Brain microvascular endothelial cell (primary cell): ENCODE measurements around the gene LZTFL1.

ENCODE experiments used
- DNase-seq: peaks from one replicate; pipeline ENCODE4 v3.0.0-alpha.2; 2020
- H3K27ac ChIP-seq: fragments of 250-450 bp; sonication (Bioruptor Pico); 2 replicates; pipeline ENCODE4 v1.5.1; 2020; ENCODE audit warnings: mild to moderate bottlenecking, moderate library complexity
- H3K27me3 ChIP-seq: fragments of 250-450 bp; sonication (Bioruptor Pico); replicated peaks from 2 replicates; pipeline ENCODE4 v1.5.1; 2020; ENCODE audit warnings: mild to moderate bottlenecking
- H3K36me3 ChIP-seq: fragments of 250-450 bp; sonication (Bioruptor Pico); replicated peaks from 2 replicates; pipeline ENCODE4 v1.5.1; 2020; ENCODE audit warnings: mild to moderate bottlenecking
- H3K4me3 ChIP-seq: 2 replicates; pipeline ENCODE4 v1.5.1; 2011; ENCODE audit warnings: low read depth, mild to moderate bottlenecking, control low read depth, low read length, moderate library complexity
- in situ Hi-C: cut with HindIII; loops from 2 replicates; pipeline ENCODE4 v1.10.0; 2017; ENCODE audit warnings: low sequenced_read_pairs, low pct_ligation_motif_present
- TF ChIP-seq, protein P1 (sequence below): IDR thresholded peaks from 2 replicates; pipeline ENCODE4 v1.5.1; 2011; ENCODE audit warnings: low read depth, mild to moderate bottlenecking, moderate library complexity, low read length, control low read depth, inconsistent platforms; ENCODE audit errors: missing control alignments

LZTFL1 gene

DNA sequence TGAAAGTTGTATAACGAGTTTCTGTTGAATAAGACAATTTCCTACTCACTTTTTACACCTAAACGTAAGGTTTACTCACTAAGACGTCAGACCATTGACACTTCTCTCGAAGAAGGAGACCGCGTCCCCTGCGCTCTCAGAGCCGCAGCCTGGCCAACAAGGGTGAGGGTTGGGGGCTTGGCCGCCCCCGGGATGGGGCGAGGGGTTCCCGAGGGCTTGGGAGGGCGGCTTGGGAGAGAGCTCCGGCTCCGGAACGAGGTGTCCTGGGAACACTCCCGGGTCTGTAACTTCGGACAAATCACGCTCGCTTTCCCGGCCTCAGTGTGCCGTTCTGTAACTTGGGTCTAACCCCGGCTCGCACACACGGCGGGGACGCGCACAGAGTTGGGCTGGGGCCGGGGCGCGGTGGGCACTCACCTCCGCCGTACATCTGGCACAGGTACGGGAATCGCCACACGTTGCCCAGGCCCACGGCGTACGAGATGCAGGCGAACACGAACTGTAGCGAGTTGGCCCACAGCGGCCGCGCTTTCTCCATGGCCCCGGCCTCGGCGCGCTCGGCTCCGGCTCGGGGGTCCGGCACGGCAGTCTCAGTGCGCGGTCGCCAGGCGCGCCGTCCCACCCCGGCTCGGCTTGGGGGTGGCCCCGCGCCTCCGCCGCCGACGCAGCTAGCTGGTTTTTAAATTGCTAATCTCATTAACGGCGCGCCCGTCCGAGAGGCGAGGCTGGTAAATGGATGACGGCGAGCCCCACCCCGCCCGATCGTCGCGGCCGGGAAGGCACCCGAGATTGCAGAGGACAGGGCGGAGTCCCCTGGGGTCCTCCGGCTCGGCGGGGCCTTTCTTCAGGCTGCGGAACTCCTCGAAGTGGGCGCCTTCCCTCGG, 45.8 kb downstream of the LZTFL1 start, which contains the start of gene SLC6A20:
Gene SLC6A20, minus strand, starts transcription at position 655 of the 884 bp plus-strand sequence. Its CDS starts 117 bp downstream, at position 538.
- no peak for DNase-seq
- TF ChIP-seq, protein P1, sequence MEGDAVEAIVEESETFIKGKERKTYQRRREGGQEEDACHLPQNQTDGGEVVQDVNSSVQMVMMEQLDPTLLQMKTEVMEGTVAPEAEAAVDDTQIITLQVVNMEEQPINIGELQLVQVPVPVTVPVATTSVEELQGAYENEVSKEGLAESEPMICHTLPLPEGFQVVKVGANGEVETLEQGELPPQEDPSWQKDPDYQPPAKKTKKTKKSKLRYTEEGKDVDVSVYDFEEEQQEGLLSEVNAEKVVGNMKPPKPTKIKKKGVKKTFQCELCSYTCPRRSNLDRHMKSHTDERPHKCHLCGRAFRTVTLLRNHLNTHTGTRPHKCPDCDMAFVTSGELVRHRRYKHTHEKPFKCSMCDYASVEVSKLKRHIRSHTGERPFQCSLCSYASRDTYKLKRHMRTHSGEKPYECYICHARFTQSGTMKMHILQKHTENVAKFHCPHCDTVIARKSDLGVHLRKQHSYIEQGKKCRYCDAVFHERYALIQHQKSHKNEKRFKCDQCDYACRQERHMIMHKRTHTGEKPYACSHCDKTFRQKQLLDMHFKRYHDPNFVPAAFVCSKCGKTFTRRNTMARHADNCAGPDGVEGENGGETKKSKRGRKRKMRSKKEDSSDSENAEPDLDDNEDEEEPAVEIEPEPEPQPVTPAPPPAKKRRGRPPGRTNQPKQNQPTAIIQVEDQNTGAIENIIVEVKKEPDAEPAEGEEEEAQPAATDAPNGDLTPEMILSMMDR: no peak

DNA sequence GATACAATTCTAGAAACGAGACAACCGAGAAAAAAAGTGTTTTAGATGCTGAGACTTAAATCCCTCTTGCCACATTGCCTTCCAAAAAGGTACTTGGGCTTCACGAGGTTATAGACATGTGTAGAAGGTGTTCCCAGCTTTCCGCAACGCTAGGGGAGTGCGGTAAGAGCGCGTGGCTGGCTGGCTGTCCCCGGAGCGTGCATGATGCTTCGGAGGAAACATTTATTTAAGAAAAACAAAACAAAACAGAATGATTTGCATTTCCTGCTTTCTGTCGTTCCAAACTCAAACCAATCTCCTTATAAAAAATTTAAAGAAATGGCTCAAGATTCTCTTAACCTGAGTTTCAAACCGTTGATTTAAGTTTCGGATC, 46.4 kb downstream of the LZTFL1 start:
- H3K36me3 ChIP-seq: no peaks in the 10 kb centered on the region
- no peak for DNase-seq
- H3K27me3 ChIP-seq: peaks cover 50% of the 10 kb centered on the region
- no peak overlapping the region for H3K27ac ChIP-seq
- in situ Hi-C loops: no loop called here
- no peak overlapping the region for H3K4me3 ChIP-seq
- TF ChIP-seq, protein P1: no peak

More for the DNA sequence above, 45.8 kb downstream of the LZTFL1 start, which contains the start of gene SLC6A20:
- no peak within 1 kb of the TSS for H3K27ac ChIP-seq
- in situ Hi-C loops: no loop called here
- H3K4me3 ChIP-seq: peak within 1 kb of the TSS; percentile 35
- peaks cover 50% of the 10 kb centered on the region for H3K27me3 ChIP-seq
- no peaks in the 10 kb centered on the region for H3K36me3 ChIP-seq

DNA sequence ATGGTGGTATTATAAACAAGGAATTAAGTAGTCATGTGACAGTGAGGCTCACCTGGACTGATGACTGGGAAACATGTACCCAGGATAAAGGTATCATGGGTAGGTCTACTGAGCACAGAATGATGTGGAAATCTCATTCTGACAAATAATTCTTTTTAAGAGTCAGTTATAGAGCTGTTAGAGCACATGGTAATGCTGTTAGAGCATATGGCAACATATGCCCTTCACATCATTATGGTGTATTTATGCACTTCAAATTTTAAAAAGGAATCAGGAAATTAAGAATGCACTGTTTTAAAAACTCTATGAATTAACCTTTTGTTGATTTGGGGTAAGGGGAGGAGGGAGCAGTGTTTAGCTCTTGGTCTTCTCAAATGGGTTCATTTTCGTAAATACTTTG, 47.3 kb downstream of the LZTFL1 start:
- no peak overlapping the region for H3K4me3 ChIP-seq
- peaks cover 50% of the 10 kb centered on the region for H3K27me3 ChIP-seq
- no peak overlapping the region for H3K27ac ChIP-seq
- in situ Hi-C loops: no loop called here
- no peaks in the 10 kb centered on the region for H3K36me3 ChIP-seq
- no peak for DNase-seq
- TF ChIP-seq, protein P1: no peak

DNA sequence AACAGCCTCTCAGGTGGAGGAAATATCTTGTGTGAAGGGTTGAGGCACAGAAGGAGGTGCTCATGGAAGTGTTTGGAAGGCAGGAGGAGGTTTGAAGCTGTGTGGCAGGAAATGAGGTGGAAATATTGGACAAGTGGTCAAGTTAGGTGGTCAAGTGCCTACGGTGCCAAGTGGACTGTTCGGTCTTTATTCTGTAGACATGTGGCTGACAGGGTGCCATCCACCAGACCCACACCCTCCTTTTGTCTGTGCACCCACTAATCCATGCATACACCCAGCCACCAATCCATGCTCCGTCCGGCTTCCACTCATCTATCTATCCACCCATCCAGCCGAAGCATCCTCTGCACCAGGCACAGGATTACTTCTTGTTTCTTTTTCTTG, 47.8 kb downstream of the LZTFL1 start:
- in situ Hi-C loops: no loop called here
- Histone ChIP-seq H3K4me3 (no peak overlapping the region), H3K36me3 (no peaks in the 10 kb centered on the region), H3K27me3 (peaks cover 50% of the 10 kb centered on the region), H3K27ac (no peak overlapping the region)
- DNase-seq: no peak
- TF ChIP-seq, protein P1: no peak

DNA sequence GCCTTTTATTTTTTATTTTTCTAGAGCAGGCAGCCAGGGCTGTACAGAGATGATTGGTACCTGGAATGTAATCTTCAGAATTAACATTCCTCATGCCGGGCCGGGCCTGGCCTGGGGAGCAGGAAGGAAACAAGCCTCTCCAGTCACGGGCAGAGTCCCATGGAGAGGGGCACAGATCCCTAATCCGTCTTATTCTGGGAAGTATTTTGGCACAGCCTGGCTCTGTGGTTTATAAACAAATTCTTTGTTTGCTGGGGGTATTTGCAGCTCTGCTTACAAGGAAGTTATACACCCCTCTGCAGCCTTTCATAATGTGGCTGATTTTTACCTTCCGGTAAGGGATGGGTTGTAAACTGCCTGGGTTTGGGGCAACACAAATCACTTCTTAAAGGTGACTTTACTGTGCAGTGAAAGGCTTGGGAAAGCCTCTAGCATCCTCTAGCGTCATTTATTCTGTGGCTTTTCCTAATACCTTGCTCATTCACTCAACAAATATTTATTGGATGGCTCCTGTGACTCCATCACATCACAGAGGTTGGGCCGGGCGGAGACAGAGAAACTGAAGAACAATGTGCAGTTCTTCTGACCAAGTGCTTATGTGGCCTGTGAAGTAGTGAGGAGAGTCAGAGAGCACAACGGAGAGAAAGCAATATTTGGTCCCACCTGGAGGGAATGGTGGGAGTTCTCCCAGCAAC, 48.3 kb downstream of the LZTFL1 start:
- Histone ChIP-seq H3K27me3 (peaks cover 50% of the 10 kb centered on the region), H3K36me3 (no peaks in the 10 kb centered on the region), H3K4me3 (no peak overlapping the region), H3K27ac (no peak overlapping the region)
- TF ChIP-seq, protein P1: no peak
- DNase-seq: no peak
- in situ Hi-C loops: no loop called here
